ENCODE results near the gene ADCY4. TPM values are rescaled to one million over a fixed set of nuclear protein-coding genes. Genes with fewer than 3 reads are reported as not detected.

The ADCY4 gene
- total RNA-seq, 1 experiment from 2014 or later, result 0.86 TPM

- intact Hi-C loops (cut with micrococcal nuclease), result no loop called here
- H3K27me3 ChIP-seq (ENCODE audit: insufficient read depth, low read length), result no peaks in the 10 kb centered on the region
- CTCF ChIA-PET, result interaction anchor here (2.9 to 6.3 kb wide), 3 partner anchors 34 to 104 kb away, joined by 25 to 162 read pairs (median 82); partner anchors contain the start of genes CBLN3 and KHNYN
- BruUV-seq (replicated peaks), result no TSS peak
- H3K4me2 ChIP-seq (ENCODE audit: low read length), result no peak overlapping the region
- no peak overlapping the region; the same call in 1 of the 2 replicates for H3K27ac ChIP-seq (ENCODE audit: low read depth, low read length)
- TF ChIP-seq SRF (IDR thresholded peaks at IDR 0.05; ENCODE audit: low read depth) (no peak), SP1 (IDR thresholded peaks at IDR 0.05; ENCODE audit: low read depth) (no peak), FOSL1 (IDR thresholded peaks at IDR 0.05; ENCODE audit: low read depth) (no peak), CBX3 (IDR thresholded peaks at IDR 0.05; ENCODE audit: low read depth) (no peak), CEBPB (IDR thresholded peaks at IDR 0.05; ENCODE audit: low read depth) (no peak), JUND (IDR thresholded peaks at IDR 0.05) (no peak)
- TF ChIP-seq, protein P1, sequence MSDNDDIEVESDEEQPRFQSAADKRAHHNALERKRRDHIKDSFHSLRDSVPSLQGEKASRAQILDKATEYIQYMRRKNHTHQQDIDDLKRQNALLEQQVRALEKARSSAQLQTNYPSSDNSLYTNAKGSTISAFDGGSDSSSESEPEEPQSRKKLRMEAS (IDR thresholded peaks at IDR 0.05), result no peak
- TF ChIP-seq, protein P2, sequence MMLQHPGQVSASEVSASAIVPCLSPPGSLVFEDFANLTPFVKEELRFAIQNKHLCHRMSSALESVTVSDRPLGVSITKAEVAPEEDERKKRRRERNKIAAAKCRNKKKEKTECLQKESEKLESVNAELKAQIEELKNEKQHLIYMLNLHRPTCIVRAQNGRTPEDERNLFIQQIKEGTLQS (IDR thresholded peaks at IDR 0.05), result no peak
- TF ChIP-seq, protein P3, sequence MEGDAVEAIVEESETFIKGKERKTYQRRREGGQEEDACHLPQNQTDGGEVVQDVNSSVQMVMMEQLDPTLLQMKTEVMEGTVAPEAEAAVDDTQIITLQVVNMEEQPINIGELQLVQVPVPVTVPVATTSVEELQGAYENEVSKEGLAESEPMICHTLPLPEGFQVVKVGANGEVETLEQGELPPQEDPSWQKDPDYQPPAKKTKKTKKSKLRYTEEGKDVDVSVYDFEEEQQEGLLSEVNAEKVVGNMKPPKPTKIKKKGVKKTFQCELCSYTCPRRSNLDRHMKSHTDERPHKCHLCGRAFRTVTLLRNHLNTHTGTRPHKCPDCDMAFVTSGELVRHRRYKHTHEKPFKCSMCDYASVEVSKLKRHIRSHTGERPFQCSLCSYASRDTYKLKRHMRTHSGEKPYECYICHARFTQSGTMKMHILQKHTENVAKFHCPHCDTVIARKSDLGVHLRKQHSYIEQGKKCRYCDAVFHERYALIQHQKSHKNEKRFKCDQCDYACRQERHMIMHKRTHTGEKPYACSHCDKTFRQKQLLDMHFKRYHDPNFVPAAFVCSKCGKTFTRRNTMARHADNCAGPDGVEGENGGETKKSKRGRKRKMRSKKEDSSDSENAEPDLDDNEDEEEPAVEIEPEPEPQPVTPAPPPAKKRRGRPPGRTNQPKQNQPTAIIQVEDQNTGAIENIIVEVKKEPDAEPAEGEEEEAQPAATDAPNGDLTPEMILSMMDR (IDR thresholded peaks at IDR 0.05 in 2 of 3, conservative IDR thresholded peaks at IDR 0.05 in 1 of 3; ENCODE audit: borderline replicate concordance in 1 of 3, insufficient read depth in 1 of 3, low read depth in 2 of 3, low read length in 2 of 3), result no peak
- TF ChIP-seq, protein P4, sequence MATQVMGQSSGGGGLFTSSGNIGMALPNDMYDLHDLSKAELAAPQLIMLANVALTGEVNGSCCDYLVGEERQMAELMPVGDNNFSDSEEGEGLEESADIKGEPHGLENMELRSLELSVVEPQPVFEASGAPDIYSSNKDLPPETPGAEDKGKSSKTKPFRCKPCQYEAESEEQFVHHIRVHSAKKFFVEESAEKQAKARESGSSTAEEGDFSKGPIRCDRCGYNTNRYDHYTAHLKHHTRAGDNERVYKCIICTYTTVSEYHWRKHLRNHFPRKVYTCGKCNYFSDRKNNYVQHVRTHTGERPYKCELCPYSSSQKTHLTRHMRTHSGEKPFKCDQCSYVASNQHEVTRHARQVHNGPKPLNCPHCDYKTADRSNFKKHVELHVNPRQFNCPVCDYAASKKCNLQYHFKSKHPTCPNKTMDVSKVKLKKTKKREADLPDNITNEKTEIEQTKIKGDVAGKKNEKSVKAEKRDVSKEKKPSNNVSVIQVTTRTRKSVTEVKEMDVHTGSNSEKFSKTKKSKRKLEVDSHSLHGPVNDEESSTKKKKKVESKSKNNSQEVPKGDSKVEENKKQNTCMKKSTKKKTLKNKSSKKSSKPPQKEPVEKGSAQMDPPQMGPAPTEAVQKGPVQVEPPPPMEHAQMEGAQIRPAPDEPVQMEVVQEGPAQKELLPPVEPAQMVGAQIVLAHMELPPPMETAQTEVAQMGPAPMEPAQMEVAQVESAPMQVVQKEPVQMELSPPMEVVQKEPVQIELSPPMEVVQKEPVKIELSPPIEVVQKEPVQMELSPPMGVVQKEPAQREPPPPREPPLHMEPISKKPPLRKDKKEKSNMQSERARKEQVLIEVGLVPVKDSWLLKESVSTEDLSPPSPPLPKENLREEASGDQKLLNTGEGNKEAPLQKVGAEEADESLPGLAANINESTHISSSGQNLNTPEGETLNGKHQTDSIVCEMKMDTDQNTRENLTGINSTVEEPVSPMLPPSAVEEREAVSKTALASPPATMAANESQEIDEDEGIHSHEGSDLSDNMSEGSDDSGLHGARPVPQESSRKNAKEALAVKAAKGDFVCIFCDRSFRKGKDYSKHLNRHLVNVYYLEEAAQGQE (IDR thresholded peaks at IDR 0.05; ENCODE audit: low read depth), result no peak
- no peak overlapping the region for H2AFZ ChIP-seq (ENCODE audit: low read depth, low read length, poor library complexity, severe bottlenecking)
- peaks cover 4 to 12% of the 10 kb centered on the region in 2 experiments for H3K4me1 ChIP-seq (ENCODE audit: control insufficient read depth in 1 of 2, insufficient read depth in 2 of 2, low read length in 2 of 2)
- H3K79me2 ChIP-seq (ENCODE audit: insufficient read depth, low read length), result no peaks in the 10 kb centered on the region
- DNase-seq (ENCODE audit: low read depth, low spot score) (no peak), ATAC-seq (no peak)
- H3K9me3 ChIP-seq (ENCODE audit: control insufficient read depth in 1 of 2, insufficient read depth in 1 of 2, low read depth in 1 of 2, low read length in 2 of 2), result no peaks in the 10 kb centered on the region
- H3K36me3 ChIP-seq (ENCODE audit: control insufficient read depth in 1 of 2, insufficient read depth in 2 of 2, low read length in 2 of 2), result no peaks in the 10 kb centered on the region
- no peak overlapping the region for H3K4me3 ChIP-seq (replicated peaks in 1 of 2; ENCODE audit: low read depth in 1 of 2, low read length in 2 of 2)
- no peak overlapping the region for H3K9ac ChIP-seq (ENCODE audit: low read length)
- no peaks in the 10 kb centered on the region for H4K20me1 ChIP-seq (ENCODE audit: insufficient read depth)
- RAD21 ChIA-PET (ENCODE audit: low non-redundant PET in 1 of 2, low total read pairs in 2 of 2, uncharacterized antibody in 2 of 2, unreplicated experiment in 2 of 2), result interaction anchor here (1.7 to 2.5 kb wide), 3 partner anchors 100 kb away, joined by 6 to 25 read pairs (median 21); no protein-coding TSS in a partner anchor
- POLR2A ChIA-PET, result interaction anchor here (1.3 to 4.2 kb wide), 3 partner anchors 89 to 105 kb away, joined by 3 to 38 read pairs (median 5); partner anchors contain the start of genes CBLN3, KHNYN and TINF2
- no peaks in the 10 kb centered on the region for H3K9me2 ChIP-seq (ENCODE audit: insufficient read depth)
These were observed 3.1 kb downstream of the ADCY4 start for GRCh38 chr14:24331731-24332267.
